HUDEP-2 (cell line): ENCODE measurements around the gene NCOA5.
A peak's percentile ranks its signal among the peaks of the same experiment; 100 is the strongest.
"Not testable (repeated sequence)": the region's sequence is repeated elsewhere in the genome, so short reads cannot be mapped to it uniquely, and the experiment has no call there.

Source experiments
- DNase-seq, 76 experiments: peaks; one replicate each; lab custom pipeline; 2025; ENCODE audit not compliant: unreplicated experiment in 76 of 76; lab: John Stamatoyannopoulos, UW

The NCOA5 gene

GRCh38 chr20:46093531-46093930 is 3.8 kb upstream of the NCOA5 start:
- no peak for DNase-seq

- not testable (repeated sequence) for DNase-seq
These were observed 2.1 kb upstream of the NCOA5 start for GRCh38 chr20:46091622-46092535.

GRCh38 chr20:46089167-46089416 is 670 bp downstream of the NCOA5 start:
- DNase-seq, result peak in 7 of 76 experiments; percentile 30 to 65 (median 46)

- DNase-seq, result no peak
These were observed 1.2 kb downstream of the NCOA5 start for GRCh38 chr20:46088409-46089166.

- DNase-seq, result peak in 1 of 76 experiments; percentile 6
These were observed 2.6 kb downstream of the NCOA5 start for GRCh38 chr20:46087161-46087560.

GRCh38 chr20:46085179-46085851 is 4.4 kb downstream of the NCOA5 start:
- peak in 2 of 76 experiments; percentile 1 to 4 for DNase-seq

- no peak for DNase-seq
These were observed 5.0 kb downstream of the NCOA5 start for GRCh38 chr20:46084805-46085178.

GRCh38 chr20:46083531-46084061 is 6.2 kb downstream of the NCOA5 start:
- DNase-seq, result no peak

GRCh38 chr20:46083101-46083500 is 6.7 kb downstream of the NCOA5 start:
- no peak for DNase-seq

GRCh38 chr20:46081074-46081473 is 8.7 kb downstream of the NCOA5 start:
- DNase-seq, result no peak

GRCh38 chr20:46078954-46079353 is 10.8 kb downstream of the NCOA5 start:
- no peak for DNase-seq

GRCh38 chr20:46077642-46078305 is 12.0 kb downstream of the NCOA5 start:
- DNase-seq, result no peak

- no peak for DNase-seq
These were observed 13.0 kb downstream of the NCOA5 start for GRCh38 chr20:46076806-46077205.

GRCh38 chr20:46074006-46074405 is 15.8 kb downstream of the NCOA5 start:
- no peak for DNase-seq

- no peak for DNase-seq
These were observed 16.3 kb downstream of the NCOA5 start for GRCh38 chr20:46073443-46073842.

GRCh38 chr20:46073024-46073423 is 16.7 kb downstream of the NCOA5 start:
- DNase-seq, result no peak

GRCh38 chr20:46071573-46071972 is 18.2 kb downstream of the NCOA5 start:
- DNase-seq, result no peak

- DNase-seq, result no peak
These were observed 19.4 kb downstream of the NCOA5 start for GRCh38 chr20:46070215-46070900.

- DNase-seq, result no peak
These were observed 24.1 kb downstream of the NCOA5 start for GRCh38 chr20:46065691-46066090.

GRCh38 chr20:46065006-46065405 is 24.8 kb downstream of the NCOA5 start:
- no peak for DNase-seq
